HG03469 (cell line): ENCODE data around the gene MMP17.

Source experiments
- ATAC-seq: cut with Tn5 transposase; IDR thresholded peaks from one replicate; pipeline ENCODE4 v1.9.1; 2021; ENCODE audit warnings: mild to moderate bottlenecking, moderate library complexity, moderate number of reproducible peaks; ENCODE audit not compliant: unreplicated experiment

Gene MMP17

GRCh38 chr12:131847456-131847855, 19.3 kb downstream of the MMP17 start:
- ATAC-seq: no peak

GRCh38 chr12:131848753-131849152, 20.6 kb downstream of the MMP17 start:
- ATAC-seq: no peak

- ATAC-seq: no peak
These were observed 21.7 kb downstream of the MMP17 start for GRCh38 chr12:131849700-131850553.

- ATAC-seq: no peak
These were observed 22.8 kb downstream of the MMP17 start for GRCh38 chr12:131850856-131851559.

- ATAC-seq: no peak
These were observed 23.8 kb downstream of the MMP17 start for GRCh38 chr12:131851741-131852550.

GRCh38 chr12:131852551-131853299, 24.5 kb downstream of the MMP17 start:
- no peak for ATAC-seq

GRCh38 chr12:131853832-131854797, 25.9 kb downstream of the MMP17 start:
- no peak for ATAC-seq

- no peak for ATAC-seq
These were observed 26.8 kb downstream of the MMP17 start for GRCh38 chr12:131854861-131855476.

GRCh38 chr12:131855521-131856142, 27.4 kb downstream of the MMP17 start:
- ATAC-seq: no peak

- no peak for ATAC-seq
These were observed 28.3 kb downstream of the MMP17 start for GRCh38 chr12:131856366-131857097.

GRCh38 chr12:131857908-131858850, 30.0 kb downstream of the MMP17 start:
- ATAC-seq: no peak

GRCh38 chr12:131860472-131861260, 32.5 kb downstream of the MMP17 start:
- ATAC-seq: no peak

GRCh38 chr12:131861261-131862083, 33.3 kb downstream of the MMP17 start:
- no peak for ATAC-seq

- ATAC-seq: no peak
These were observed 33.9 kb downstream of the MMP17 start for GRCh38 chr12:131862084-131862441.

GRCh38 chr12:131862600-131862993, 34.4 kb downstream of the MMP17 start:
- no peak for ATAC-seq
